GM21423 (cell line): Measurements from ENCODE around the gene RTL9.

ENCODE experiments used
- ATAC-seq: cut with Tn5 transposase; IDR thresholded peaks from one replicate; pipeline ENCODE4 v1.9.1; 2021; ENCODE audit warnings: mild to moderate bottlenecking, moderate library complexity; ENCODE audit not compliant: unreplicated experiment

Gene RTL9

DNA sequence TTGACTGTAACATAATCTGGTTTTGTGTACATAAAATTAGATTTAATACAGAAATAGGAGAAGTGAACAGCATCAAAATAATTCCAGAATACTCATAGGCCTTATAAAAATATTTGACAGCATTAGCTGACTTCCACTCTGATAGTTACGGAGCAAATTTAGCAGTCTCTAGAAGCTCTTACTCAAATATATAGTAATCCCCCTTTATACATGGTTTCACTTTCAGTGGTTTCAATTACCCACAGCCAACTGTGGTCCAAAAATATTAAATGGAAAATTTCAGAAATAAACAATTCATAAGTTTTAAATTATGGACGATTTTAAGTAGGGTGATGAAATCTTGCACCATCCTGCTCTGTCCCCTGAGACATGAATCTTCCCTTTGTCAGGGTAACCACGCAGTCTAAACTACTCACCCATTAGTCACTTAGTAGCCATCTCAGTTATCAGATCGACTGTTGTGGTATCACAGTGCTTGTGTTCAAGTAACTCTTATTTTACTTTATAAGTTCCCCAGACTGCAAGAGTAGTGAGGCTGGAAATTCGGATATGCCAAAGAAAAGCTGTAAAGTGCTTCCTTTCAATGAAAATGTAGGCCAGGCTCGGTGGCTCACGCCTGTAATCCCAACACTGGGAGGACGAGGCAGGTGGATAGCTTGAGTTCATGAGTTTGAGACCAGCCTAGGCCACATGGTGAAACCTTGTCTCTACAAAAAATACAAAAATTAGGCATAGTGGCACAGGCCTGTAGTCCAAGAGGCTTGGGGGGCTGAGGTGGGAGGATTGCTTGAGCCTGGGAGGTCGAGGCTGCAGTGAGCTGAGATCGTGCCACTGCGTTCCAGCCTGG lies 17.2 kb upstream of the RTL9 start:
- peak; percentile 89 for ATAC-seq

DNA sequence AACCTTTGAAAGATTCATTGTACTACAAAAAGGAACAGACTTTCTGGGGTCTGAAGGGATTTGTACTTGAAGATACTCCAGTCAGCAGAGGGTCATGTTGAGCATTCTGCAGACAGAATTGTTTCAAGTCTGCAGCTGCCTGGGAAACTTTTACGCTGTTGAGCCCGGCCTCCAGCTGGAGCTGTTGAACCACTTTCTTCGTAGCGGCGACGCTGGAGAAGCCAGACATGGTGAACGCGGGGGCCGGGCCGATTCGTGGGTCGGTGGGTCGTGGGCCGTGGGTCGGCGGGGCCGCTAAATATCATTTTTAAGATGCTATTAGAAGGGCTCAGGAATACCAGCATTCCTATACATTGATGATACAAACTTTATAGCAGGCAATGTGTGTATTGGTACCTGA lies 12.0 kb upstream of the RTL9 start:
- no peak for ATAC-seq

DNA sequence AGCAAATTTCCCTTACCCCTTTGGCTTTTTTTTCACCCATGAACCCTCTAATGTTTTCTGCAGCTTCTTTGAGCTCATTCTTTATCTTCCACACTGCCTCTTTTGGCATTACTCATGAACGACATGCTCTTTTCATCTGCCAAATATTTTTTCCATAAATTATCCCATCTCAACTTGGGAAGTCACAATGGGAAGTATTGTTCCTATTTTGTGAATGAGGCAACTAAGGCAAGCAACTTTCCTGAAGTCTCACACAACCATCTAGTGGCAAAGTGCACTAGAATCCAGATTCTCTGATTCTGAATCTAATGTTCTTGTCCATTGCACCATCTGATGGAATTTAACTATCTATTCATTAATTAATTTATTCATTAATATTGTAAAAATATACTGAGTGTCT lies 625 bp downstream of the RTL9 start:
- no peak for ATAC-seq

DNA sequence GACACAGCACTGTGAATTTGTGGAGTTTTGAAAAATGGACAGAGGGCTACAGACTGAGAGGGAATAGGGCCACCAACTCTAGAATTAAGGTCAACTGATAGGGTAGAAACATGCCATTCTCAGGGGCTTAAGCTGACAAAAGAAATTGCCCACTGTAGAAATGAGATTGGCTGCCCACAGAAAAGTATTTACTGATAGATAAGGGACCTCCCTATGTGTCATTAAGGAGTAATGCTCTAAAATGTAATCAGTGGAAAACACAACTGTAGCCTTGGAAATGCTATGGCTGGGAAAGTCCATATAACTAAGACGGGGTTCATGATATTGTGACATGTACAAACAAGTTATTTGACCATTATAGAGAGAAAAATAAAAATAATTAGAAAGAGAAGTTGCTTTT lies 4.6 kb downstream of the RTL9 start:
- no peak for ATAC-seq

DNA sequence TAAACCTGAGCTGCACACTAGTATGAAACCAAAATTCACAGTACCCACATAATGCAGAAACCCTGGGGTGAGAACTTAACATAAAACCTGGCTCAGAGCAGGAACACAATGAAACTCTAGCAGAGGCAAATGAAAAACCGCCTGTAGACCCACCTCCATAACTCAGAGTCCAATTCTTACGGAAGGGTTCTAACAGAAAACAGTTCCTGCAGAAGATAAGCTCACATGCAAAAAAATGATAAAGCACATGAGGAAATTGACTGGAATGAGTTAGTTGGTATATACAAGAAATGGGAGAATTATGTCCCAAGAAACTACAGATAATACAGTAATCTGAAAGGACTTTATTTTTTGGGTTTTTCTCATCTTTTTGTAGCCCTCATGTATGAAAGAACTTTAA lies 14.7 kb downstream of the RTL9 start:
- no peak for ATAC-seq

DNA sequence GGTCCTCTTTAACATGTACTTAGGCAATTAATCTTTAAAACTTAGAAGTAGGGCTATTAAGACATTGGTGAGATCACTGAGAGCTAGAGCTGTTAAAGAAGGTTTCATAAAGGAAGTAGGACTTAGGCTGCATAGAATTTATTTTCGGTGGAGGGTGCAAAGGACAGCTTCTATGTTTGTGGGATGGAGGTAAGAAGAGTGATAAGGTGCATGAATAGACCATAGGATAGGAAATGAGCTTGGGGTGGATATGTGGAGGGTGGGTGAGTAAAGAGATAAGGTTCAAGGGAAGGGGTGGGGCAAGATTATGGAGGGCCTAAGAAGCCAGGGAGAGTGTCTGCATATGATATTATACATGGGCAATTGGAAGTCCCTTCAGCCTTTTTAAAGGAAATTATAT lies 15.9 kb downstream of the RTL9 start:
- ATAC-seq: no peak

DNA sequence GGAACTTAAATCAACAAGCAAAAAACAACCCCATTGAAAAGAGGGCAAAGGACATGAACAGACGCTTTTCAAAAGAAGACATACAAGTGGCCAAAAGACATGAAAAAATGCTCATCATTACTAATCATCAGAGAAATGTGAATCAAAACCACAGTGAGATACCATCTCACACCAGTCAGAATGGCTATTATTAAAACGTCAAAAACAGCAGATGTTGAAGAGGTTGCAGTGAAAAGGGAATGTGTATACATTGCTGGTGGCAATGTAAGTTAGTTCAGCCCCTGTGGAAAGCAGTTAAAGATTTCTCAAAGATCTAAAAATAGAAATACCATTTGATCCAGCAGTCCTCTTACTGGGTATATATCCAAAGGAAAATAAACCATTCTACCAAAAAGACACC lies 22.6 kb downstream of the RTL9 start:
- no peak for ATAC-seq

DNA sequence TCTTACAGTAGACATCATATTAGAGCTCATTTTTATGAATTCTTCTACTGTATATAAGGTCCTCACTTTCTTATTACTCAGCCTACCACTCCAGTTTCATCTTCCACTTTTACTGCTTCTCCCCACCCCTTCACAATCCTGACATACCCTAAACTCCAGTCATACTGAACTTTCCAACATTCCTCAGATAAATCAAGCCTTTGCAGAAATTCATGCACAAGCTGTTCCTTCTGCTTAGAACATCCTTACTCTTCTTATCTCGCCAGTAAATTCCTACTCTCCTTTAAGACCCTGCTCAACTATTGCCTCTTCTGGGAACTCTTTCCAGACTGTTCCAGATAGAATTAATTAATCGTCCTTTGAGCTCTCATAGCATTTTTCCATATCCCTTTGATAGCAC lies 24.8 kb downstream of the RTL9 start:
- ATAC-seq: no peak

DNA sequence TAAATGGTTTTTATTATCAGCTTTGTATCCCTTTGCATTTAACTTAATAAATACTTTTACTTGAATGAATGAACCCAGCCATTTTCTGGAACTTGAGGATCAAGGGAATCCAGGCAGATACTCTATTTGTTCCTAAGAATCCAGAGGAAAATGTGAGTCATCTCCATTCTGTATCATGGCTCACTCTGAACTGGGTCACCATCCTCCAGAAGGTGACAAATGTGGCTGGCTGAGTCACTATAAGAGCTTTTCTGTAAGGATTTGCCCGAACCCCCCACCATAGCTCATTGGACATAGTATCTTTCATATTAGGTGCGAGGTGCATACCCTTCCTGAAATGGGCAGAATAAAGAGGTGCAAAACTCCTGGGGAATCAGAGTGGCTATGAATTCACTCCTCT lies 25.8 kb downstream of the RTL9 start:
- no peak for ATAC-seq

DNA sequence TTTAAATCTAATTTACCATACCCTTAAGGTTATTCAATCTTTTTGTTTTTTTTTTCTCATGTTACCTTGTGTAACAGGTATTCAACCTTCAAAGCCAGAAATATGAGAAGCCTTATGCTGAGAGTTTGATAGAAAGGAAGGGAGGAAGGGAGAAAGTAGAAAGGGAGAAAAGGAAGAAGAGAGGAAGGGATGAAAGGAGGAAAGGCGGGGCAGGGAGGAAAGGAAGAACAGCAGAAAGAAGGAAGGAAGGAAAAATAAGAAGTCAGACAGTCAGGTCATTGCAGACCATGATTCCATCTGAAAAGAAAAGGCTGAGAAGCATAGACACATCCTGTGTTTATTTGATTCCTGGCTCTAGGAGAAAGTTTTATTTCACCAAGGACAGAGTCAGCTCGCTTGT lies 30.9 kb downstream of the RTL9 start:
- ATAC-seq: no peak

DNA sequence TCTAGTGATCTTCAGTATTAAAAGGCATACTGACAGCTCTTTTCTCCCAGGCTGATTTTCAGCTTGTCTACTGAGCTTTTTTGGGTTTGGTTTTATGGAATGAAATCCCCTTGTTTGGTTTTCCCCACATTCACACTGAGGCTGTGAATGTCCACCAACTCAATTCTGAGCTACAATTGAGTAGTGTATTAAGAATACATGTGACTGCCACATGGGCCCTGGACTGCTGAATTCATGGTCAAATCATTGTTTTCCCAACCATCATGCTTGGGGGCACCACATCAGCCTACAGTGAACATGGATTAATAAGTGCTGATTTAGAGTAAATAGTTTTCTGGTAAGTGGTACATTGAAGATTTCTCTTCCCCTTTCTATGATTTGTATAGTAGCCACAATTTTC lies 32.4 kb downstream of the RTL9 start:
- no peak for ATAC-seq

DNA sequence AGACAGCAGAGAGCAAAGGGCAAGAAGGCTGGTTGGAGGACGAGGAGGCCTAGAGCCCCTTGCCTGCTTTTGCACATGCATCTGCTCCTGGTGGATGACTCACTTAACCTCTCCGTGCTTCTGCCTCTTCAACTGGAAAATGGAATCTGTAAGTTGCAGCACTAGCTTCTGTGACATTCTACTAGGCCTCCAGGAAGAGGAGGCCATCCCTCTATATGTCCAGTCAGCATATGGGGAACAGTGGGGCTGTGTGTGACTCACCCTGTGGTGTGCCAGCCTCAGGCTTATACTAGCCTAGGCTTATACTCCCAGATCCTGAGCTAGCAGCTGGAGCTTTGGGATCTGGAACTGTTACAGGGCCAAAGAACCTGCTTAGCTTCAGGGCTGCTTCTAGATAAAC lies 36.0 kb downstream of the RTL9 start:
- ATAC-seq: no peak

DNA sequence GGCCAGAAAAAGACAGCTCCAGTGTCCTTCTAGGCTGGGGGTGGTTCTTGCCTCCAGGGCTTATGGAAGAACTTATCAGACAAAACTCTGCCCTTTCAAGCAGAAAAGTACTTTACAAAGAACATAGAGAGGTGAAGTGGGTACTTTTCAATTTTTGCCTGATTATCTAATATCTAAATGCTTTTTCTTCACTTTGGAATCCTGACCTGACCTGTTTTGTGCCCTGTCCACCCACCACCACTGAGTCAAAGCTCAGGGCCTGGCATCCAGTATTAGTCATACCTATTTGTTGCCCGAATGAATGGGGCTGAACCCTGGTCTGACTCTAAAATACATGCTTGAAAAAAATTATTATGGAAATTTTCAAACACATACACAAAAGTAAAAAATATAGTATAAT lies 37.2 kb downstream of the RTL9 start:
- no peak for ATAC-seq

DNA sequence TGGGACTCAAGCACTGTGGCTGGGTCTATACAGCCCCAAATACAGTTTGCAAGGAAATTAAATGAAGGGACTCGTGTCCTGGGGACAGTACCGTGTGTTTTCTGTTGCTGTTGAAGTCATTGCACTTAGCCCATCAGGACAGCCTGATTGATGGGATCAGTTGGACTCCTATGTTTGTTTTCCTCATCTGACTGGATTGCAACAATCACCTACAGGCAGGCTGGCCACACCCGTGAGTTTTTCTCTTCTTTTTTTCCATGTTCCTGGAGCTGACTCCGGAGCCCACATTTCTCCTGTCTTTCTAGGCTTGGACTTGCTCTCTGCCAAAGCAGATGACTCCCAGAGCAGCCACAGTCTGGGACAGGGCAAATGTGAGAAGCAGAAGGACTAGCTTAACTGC lies 38.1 kb downstream of the RTL9 start:
- no peak for ATAC-seq

DNA sequence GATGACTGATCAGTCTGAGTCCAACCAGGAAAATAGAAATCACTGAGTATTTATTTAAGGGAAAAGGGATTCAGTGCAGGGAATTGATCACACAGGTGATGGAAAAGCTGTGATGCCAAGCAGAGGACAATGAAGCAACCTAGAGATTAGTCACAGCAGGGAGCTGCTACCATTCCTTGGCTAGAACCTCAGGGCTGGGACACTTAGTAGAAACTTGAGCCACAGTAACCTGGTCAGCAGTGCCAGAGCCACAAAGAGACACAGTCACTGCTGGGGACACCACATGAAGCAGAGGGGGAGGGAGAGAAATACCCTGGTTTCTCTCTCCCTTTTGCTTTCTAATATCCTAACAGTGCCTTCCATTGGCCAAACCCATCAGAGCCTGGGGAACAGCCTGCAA lies 38.7 kb downstream of the RTL9 start:
- ATAC-seq: no peak

DNA sequence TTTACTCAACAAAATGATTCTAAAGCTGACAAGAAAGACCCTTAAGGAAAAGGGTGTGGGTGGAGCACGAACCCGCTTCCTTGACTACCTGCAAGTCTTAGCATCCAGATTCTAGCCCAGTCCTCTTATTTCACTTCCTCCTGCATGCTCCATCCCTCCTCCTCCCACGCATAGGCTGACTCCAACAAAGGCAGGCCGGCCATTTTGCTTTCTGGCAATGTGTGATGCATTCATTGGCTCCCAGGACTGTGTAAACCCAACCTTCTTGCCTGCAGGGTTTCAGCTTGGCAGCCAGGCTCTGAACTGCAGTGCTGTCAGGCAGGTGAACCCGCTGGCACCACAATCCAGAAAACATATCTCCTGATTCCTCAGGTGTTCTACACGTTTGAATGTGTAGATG lies 39.3 kb downstream of the RTL9 start:
- no peak for ATAC-seq

DNA sequence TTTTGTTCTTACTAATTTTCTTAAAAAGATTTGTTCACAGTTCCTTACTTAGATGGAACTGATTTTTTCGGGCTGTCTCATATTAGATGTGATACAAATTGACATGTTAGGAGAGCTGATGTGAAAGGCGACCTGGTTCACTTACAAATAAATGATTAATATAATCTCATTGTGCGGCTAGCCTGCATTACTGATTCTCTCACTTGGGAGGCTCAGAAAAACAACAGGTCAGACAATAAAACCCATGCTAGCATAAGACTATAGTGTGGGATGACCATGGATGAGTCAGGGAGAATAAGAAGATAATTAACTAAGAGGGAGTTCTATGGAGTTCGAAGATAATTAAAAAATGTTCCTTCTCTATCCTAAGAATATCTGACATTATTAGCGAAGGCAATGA lies 40.8 kb downstream of the RTL9 start:
- ATAC-seq: no peak

DNA sequence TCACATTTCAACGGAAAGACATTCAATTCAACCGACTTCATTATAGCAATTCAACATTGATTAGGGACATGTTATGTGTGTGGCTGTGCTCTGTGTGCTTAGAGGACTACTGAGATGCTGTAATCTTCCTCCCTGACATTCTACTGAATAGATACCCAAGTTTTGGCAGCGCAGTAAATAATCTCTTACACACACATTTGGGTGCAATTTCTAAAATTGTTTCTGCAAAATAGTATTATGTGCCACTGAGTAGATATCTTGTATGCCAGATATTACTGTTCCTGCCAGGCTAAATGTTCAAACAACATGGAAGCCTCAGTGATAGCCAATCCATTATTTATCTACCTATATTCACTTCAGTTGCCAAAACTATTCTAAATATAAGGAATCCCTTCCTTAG lies 41.3 kb downstream of the RTL9 start:
- no peak for ATAC-seq

DNA sequence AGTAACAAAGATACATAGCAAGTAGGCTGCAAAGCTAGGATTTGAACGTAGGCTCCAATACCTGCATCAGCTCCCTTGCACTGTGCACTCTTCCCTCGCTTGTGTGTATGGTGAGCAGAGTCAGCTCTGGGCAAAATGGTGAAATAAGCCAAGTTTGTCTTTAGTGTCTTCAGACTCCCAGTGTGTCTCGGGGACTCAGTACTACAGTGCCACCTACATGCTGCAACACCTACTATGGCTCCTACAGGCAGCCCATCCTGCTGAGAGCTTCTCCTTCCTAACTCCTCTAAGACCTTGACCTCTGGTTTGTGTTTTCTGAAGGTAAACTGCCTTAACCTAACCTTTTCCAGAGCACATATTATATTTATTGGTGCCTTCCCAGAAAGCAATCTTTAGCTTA lies 42.5 kb downstream of the RTL9 start:
- no peak for ATAC-seq

DNA sequence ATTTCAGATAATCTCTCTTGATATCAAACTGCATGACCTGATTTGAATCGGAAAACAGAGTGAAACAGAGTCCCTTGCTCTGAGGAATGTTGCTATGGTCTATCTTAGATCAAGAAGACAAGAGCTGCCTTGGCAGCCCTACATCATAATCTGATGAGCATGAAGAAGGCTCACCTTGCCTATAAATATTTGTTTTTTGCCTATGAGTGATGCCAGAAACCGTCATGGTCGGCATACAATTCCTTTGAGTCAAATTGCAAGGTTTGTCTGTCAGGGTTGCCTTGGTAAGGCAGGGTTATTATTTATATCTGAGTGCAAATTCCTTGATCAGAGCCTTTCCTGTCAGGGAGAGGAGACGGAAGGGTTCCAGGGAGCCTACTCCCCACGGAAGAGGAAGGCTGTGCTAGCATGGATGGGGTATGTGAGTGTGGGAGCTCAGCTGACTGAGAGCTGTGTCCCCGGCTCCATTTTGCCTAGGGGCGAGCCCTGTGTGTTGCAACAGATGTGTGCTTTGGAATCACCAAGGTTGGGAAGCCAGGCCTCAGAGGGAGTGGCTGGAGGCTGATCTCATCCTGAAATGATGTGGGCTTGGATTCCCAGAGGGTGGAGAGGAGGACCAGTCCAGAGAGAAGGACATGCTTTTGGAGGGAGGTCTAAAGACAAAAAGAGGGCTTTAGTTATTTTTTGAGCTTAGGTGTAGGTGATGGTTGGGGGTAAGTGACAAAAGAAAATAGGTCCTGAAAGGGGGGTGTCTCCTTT lies 43.6 kb downstream of the RTL9 start:
- no peak for ATAC-seq

DNA sequence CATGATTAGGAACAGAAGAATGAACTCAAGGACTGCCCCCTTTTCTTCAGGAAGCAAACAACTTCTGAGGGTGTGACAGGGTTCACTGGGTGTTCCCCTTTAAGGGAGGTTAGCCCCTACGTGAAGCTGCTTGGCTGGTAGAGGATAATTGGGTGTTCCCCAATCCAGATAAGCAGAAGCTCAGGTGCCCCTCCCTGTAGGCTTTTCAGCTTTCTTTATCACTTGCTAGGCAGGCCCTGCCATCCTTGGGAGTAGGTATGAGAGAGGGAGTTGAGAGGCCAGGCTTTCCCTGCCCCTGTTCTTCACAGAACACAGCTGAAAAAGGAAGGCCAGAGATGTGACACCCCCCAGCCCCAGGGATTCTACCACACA lies 44.2 kb downstream of the RTL9 start:
- ATAC-seq: no peak

DNA sequence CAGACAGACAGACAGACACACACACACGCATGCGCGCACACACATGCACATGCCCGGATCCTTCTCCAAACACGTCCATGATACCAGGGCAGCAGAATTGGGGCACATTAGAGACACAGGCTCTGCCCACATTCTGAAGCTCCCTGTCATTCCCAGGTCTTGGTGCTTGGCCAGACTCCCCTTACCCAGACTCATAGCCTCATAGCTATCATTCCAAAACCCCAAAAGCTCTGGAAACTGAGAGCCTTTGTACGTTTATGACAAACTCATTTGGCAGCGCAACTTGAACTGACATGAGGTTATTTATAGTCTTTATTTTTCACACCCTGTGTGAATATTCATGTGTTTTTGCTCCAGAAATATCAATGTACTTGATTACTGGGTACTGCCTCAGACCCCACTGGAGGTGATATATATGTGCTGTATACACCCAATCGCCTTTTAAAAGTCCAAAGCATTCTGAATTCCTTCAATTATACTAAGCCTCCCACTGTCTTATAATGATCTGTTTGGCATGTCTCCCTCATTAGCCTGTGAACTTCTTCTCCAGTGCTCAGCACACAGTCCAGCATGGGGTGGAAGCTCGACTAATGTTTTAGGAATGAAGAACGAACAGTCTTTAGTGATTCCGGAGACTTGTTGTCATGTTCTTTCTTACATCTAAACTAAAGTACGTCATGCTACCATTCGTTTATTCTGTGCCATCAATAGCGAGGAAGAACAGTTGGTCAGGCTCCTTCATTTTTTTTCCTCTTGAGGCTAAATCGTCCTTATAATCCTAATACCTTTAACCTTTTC lies 45.0 kb downstream of the RTL9 start:
- no peak for ATAC-seq
